Transverse colon (tissue), 3 donors: ENCODE data around the gene KCNJ6.

Source experiments
- EP300 ChIP-seq: sonication (generic); formaldehyde crosslinking; IDR thresholded peaks from one replicate; pipeline ENCODE4 v1.6.1; 2017; ENCODE audit warnings: antibody characterized with exemption, low read depth
- POLR2A ChIP-seq: fragments of 450-650 bp; IDR thresholded peaks from one replicate; pipeline ENCODE4 v1.6.1; 2016; ENCODE audit warnings: antibody characterized with exemption, mild to moderate bottlenecking, moderate library complexity
- TF ChIP-seq, protein P1 (sequence below), 5 experiments: fragments of 200-600 bp in 3 of 5; fragments of 450-650 bp in 2 of 5; sonication (generic) in 3 of 5; IDR thresholded peaks; 1 replicate in 2 of 5; 2 replicates in 3 of 5; pipeline ENCODE4 v1.5.1; 2016 to 2017; ENCODE audit warnings: antibody characterized with exemption in 5 of 5, inconsistent platforms in 3 of 5, mild to moderate bottlenecking in 2 of 5, moderate library complexity in 1 of 5

- TF ChIP-seq, protein P1, sequence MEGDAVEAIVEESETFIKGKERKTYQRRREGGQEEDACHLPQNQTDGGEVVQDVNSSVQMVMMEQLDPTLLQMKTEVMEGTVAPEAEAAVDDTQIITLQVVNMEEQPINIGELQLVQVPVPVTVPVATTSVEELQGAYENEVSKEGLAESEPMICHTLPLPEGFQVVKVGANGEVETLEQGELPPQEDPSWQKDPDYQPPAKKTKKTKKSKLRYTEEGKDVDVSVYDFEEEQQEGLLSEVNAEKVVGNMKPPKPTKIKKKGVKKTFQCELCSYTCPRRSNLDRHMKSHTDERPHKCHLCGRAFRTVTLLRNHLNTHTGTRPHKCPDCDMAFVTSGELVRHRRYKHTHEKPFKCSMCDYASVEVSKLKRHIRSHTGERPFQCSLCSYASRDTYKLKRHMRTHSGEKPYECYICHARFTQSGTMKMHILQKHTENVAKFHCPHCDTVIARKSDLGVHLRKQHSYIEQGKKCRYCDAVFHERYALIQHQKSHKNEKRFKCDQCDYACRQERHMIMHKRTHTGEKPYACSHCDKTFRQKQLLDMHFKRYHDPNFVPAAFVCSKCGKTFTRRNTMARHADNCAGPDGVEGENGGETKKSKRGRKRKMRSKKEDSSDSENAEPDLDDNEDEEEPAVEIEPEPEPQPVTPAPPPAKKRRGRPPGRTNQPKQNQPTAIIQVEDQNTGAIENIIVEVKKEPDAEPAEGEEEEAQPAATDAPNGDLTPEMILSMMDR (IDR thresholded peaks at IDR 0.05), result no peak
- TF ChIP-seq POLR2A (no peak), EP300 (no peak)
Observed at GRCh38 chr21:37671381-37671780, 244.9 kb downstream of the KCNJ6 start.
